ENCODE measurements around the gene ATP5PB.

DNA sequence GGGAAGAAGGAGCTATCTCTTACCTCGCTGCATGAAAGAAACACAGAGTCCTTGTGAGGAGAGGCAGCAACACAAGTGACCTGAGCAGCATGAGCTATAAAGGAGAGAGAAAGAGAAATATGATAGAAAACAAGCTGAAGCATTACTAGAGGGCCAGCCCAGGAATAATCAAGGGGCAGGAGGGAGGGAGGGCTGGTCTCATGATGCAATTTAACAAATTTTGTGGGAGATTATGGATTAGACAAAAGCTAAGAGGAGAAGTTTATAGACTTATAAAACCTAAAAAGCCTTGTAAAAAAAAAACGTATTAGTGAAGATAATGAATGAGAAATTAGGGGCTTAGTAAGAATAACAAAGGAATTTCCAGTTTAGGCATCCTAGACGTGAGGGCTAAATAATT is 5.2 kb upstream of the ATP5PB start:
- no peak for TF ChIP-seq CSDC2 (CRISPR knock-in tag; IDR thresholded peaks at IDR 0.05)
- no peak for TF ChIP-seq ZFP3 (CRISPR knock-in tag; IDR thresholded peaks at IDR 0.05)
- no peak for TF ChIP-seq ZFP30 (CRISPR knock-in tag; IDR thresholded peaks at IDR 0.05)
- TF ChIP-seq, protein P1, sequence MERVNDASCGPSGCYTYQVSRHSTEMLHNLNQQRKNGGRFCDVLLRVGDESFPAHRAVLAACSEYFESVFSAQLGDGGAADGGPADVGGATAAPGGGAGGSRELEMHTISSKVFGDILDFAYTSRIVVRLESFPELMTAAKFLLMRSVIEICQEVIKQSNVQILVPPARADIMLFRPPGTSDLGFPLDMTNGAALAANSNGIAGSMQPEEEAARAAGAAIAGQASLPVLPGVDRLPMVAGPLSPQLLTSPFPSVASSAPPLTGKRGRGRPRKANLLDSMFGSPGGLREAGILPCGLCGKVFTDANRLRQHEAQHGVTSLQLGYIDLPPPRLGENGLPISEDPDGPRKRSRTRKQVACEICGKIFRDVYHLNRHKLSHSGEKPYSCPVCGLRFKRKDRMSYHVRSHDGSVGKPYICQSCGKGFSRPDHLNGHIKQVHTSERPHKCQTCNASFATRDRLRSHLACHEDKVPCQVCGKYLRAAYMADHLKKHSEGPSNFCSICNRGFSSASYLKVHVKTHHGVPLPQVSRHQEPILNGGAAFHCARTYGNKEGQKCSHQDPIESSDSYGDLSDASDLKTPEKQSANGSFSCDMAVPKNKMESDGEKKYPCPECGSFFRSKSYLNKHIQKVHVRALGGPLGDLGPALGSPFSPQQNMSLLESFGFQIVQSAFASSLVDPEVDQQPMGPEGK (CRISPR knock-in tag; IDR thresholded peaks at IDR 0.05; ENCODE audit: borderline replicate concordance), result no peak
- TF ChIP-seq, protein P2, sequence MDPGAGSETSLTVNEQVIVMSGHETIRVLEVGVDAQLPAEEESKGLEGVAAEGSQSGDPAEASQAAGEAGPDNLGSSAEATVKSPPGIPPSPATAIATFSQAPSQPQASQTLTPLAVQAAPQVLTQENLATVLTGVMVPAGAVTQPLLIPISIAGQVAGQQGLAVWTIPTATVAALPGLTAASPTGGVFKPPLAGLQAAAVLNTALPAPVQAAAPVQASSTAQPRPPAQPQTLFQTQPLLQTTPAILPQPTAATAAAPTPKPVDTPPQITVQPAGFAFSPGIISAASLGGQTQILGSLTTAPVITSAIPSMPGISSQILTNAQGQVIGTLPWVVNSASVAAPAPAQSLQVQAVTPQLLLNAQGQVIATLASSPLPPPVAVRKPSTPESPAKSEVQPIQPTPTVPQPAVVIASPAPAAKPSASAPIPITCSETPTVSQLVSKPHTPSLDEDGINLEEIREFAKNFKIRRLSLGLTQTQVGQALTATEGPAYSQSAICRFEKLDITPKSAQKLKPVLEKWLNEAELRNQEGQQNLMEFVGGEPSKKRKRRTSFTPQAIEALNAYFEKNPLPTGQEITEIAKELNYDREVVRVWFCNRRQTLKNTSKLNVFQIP (CRISPR knock-in tag; IDR thresholded peaks at IDR 0.05; ENCODE audit: borderline replicate concordance, low read depth), result no peak
- TF ChIP-seq TOX (CRISPR knock-in tag; IDR thresholded peaks at IDR 0.05; ENCODE audit: borderline replicate concordance), result no peak
- no peak for TF ChIP-seq RARB (CRISPR knock-in tag; IDR thresholded peaks at IDR 0.05)
- TF ChIP-seq ZNF8 (CRISPR knock-in tag; IDR thresholded peaks at IDR 0.05), result no peak
- TF ChIP-seq, protein P3, sequence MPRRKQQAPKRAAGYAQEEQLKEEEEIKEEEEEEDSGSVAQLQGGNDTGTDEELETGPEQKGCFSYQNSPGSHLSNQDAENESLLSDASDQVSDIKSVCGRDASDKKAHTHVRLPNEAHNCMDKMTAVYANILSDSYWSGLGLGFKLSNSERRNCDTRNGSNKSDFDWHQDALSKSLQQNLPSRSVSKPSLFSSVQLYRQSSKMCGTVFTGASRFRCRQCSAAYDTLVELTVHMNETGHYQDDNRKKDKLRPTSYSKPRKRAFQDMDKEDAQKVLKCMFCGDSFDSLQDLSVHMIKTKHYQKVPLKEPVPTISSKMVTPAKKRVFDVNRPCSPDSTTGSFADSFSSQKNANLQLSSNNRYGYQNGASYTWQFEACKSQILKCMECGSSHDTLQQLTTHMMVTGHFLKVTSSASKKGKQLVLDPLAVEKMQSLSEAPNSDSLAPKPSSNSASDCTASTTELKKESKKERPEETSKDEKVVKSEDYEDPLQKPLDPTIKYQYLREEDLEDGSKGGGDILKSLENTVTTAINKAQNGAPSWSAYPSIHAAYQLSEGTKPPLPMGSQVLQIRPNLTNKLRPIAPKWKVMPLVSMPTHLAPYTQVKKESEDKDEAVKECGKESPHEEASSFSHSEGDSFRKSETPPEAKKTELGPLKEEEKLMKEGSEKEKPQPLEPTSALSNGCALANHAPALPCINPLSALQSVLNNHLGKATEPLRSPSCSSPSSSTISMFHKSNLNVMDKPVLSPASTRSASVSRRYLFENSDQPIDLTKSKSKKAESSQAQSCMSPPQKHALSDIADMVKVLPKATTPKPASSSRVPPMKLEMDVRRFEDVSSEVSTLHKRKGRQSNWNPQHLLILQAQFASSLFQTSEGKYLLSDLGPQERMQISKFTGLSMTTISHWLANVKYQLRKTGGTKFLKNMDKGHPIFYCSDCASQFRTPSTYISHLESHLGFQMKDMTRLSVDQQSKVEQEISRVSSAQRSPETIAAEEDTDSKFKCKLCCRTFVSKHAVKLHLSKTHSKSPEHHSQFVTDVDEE (CRISPR knock-in tag; IDR thresholded peaks at IDR 0.05), result no peak
- TF ChIP-seq, protein P4, sequence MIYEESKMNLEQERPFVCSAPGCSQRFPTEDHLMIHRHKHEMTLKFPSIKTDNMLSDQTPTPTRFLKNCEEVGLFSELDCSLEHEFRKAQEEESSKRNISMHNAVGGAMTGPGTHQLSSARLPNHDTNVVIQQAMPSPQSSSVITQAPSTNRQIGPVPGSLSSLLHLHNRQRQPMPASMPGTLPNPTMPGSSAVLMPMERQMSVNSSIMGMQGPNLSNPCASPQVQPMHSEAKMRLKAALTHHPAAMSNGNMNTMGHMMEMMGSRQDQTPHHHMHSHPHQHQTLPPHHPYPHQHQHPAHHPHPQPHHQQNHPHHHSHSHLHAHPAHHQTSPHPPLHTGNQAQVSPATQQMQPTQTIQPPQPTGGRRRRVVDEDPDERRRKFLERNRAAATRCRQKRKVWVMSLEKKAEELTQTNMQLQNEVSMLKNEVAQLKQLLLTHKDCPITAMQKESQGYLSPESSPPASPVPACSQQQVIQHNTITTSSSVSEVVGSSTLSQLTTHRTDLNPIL (CRISPR knock-in tag; IDR thresholded peaks at IDR 0.05; ENCODE audit: low read depth), result no peak
- TF ChIP-seq GLIS3 (CRISPR knock-in tag; IDR thresholded peaks at IDR 0.05), result no peak
- no peak for TF ChIP-seq TCF4 (CRISPR knock-in tag; IDR thresholded peaks at IDR 0.05; ENCODE audit: borderline replicate concordance)
- no peak for TF ChIP-seq ZC3H10 (CRISPR knock-in tag; IDR thresholded peaks at IDR 0.05)
